ENCODE results near the gene REPS1. TPM values are rescaled to one million over a fixed set of nuclear protein-coding genes. Genes with fewer than 3 reads are reported as not detected.
"Not testable (repeated sequence)": the region's sequence is repeated elsewhere in the genome, so short reads cannot be mapped to it uniquely, and the experiment has no call there.

Gene REPS1
- total RNA-seq, 1 experiment from 2014 or later: 55.1 TPM

GRCh38 chr6:138943089-138943625 is 44.9 kb downstream of the REPS1 start:
- Mint-ChIP-seq H3K27me3 (ENCODE audit: low read depth) (no peaks in the 10 kb centered on the region), H3K9me3 (peaks cover 4% of the 10 kb centered on the region), H3K36me3 (peaks cover 44% of the 10 kb centered on the region), H3K27ac (no peak overlapping the region), H3K4me1 (peaks cover 18% of the 10 kb centered on the region), H3K4me3 (no peak overlapping the region)
- CTCF ChIA-PET: no interaction called here
- no peak for TF ChIP-seq NFE2L1 (CRISPR knock-in tag; IDR thresholded peaks at IDR 0.05)
- TF ChIP-seq ATF1 (CRISPR knock-in tag; IDR thresholded peaks at IDR 0.05): no peak
- TF ChIP-seq FOXK1 (CRISPR knock-in tag; IDR thresholded peaks at IDR 0.05): no peak
- no peak for TF ChIP-seq TEAD4 (CRISPR knock-in tag; IDR thresholded peaks at IDR 0.05)
- TF ChIP-seq ZNF281 (CRISPR knock-in tag; IDR thresholded peaks at IDR 0.05): no peak
- TF ChIP-seq IRF1 (CRISPR knock-in tag; IDR thresholded peaks at IDR 0.05): no peak
- TF ChIP-seq GRHL2 (CRISPR knock-in tag; IDR thresholded peaks at IDR 0.05; ENCODE audit: insufficient replicate concordance, severe bottlenecking): no peak
- no peak for TF ChIP-seq ZNF532 (CRISPR knock-in tag; IDR thresholded peaks at IDR 0.05; ENCODE audit: borderline replicate concordance)
- TF ChIP-seq ZNF121 (CRISPR knock-in tag; IDR thresholded peaks at IDR 0.05): no peak
- TF ChIP-seq JUN (CRISPR knock-in tag; IDR thresholded peaks at IDR 0.05): no peak
- ATAC-seq (no peak), DNase-seq (ENCODE audit: low spot score) (no peak)
- POLR2A ChIA-PET: interaction anchor here (0.6 kb wide), 1 partner anchor 813 kb away, joined by 11 read pairs; no protein-coding TSS in a partner anchor

GRCh38 chr6:138936873-138937272 is 51.2 kb downstream of the REPS1 start:
- DNase-seq (ENCODE audit: low spot score); POLR2A ChIA-PET; ATAC-seq; H3K4me3 Mint-ChIP-seq; CTCF ChIA-PET; H3K27me3 Mint-ChIP-seq (ENCODE audit: low read depth); H3K27ac Mint-ChIP-seq; H3K4me1 Mint-ChIP-seq: not testable (repeated sequence)
- Mint-ChIP-seq H3K9me3 (peaks cover 29% of the 10 kb centered on the region), H3K36me3 (peaks cover 54% of the 10 kb centered on the region)

- TF ChIP-seq E2F4 (CRISPR knock-in tag; IDR thresholded peaks at IDR 0.05; ENCODE audit: borderline replicate concordance, low read depth): no peak
- TF ChIP-seq MAX (CRISPR knock-in tag; IDR thresholded peaks at IDR 0.05): no peak
- ATAC-seq (no peak), DNase-seq (ENCODE audit: low spot score) (no peak)
- CTCF ChIA-PET: no interaction called here
- H3K9me3 Mint-ChIP-seq: peaks cover 10% of the 10 kb centered on the region
- POLR2A ChIA-PET: interaction anchor here (0.6 kb wide), 1 partner anchor 43 kb away, joined by 3 read pairs; no protein-coding TSS in a partner anchor
- peaks cover 13% of the 10 kb centered on the region for H3K36me3 Mint-ChIP-seq
- H3K4me3 Mint-ChIP-seq: no peak overlapping the region
- peaks cover 7% of the 10 kb centered on the region for H3K4me1 Mint-ChIP-seq
- H3K27me3 Mint-ChIP-seq (ENCODE audit: low read depth): no peaks in the 10 kb centered on the region
- H3K27ac Mint-ChIP-seq: no peak overlapping the region
Measured at GRCh38 chr6:138931660-138932059, 56.4 kb downstream of the REPS1 start.
